Right renal pelvis (tissue), 4 donors: ENCODE measurements around the gene SUCLG2. TPM values are rescaled to one million over a fixed set of nuclear protein-coding genes. Genes with fewer than 3 reads are reported as not detected.

Experiments
- DNase-seq, 4 donors: peaks; one replicate each; pipeline ENCODE4 v3.0.0-alpha.2; 2013; ENCODE audit warnings: low read depth in 4 of 4, low spot score in 3 of 4, missing footprints in 1 of 4
- polyA plus RNA-seq, 4 donors: library from polyadenylated mRNA; unstranded; fragments of 120-200 nt; gene quantifications; one replicate each; pipeline ENCODE4 v1.2.1, GENCODE V29; 2013; ENCODE audit not compliant: insufficient read length in 4 of 4

Gene SUCLG2
- polyA plus RNA-seq, 4 donors = 77.7 to 104 (median 84.0) TPM

- DNase-seq = no peak
These were observed 190.8 kb downstream of the SUCLG2 start for GRCh38 chr3:67463656-67464055.

GRCh38 chr3:67462187-67462586, 192.2 kb downstream of the SUCLG2 start:
- no peak for DNase-seq

DNA sequence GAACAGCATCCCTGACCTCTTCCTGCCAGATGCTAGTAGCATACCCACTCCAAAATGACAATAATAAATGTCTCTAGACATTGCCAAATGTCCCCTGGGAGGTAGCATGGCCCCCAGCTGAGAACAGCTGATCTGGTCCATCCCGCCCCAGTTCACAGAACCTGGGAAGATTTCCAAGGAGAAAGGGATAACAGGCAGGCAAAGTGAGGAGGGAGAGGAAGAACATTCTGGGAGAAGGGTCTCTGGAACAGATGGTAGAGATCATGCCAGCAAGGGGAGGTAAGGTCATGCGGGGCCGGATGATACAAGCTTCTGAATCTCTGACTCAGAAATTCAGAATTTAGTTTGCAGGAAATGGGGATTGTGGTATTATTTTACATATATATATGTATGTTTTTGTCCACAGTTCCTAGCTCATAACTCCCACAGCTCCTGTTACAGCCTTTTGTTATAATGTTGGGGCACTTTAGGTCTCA, 192.7 kb downstream of the SUCLG2 start:
- no peak for DNase-seq

DNA sequence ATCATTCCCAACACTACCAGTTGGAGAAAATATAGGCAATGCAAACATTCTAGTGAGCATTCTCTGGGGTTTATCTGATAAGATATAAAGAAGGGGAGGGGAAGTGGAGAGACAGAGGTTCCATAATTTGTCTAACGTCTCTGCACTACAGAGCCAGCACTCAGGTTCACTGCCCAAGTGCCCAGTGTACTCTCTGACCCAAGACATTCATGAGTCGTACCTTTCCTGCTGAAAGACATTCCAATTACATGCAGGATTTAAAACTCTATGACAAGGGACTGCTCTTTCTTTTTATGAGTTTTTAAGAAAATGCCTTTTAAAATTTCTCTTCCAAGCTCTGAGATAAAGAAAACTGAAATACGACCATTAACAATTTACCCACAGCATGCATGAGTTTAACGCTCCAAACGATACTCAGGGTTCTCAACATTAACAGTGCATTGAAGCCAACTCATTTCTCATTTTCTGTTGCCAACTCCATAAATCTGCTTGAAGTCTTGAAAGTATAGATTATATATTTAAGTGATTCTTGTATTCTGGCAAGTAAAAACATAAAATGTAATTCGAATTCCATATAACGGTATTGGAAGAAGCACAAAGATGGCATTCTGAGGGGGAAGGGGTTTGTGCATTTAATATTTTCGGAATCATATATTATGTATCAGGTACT, 193.4 kb downstream of the SUCLG2 start:
- no peak for DNase-seq

- DNase-seq = no peak
These were observed 194.6 kb downstream of the SUCLG2 start for GRCh38 chr3:67459796-67460195.

GRCh38 chr3:67458896-67459530, 195.4 kb downstream of the SUCLG2 start:
- no peak for DNase-seq

GRCh38 chr3:67458408-67458807, 196.0 kb downstream of the SUCLG2 start:
- no peak for DNase-seq

DNA sequence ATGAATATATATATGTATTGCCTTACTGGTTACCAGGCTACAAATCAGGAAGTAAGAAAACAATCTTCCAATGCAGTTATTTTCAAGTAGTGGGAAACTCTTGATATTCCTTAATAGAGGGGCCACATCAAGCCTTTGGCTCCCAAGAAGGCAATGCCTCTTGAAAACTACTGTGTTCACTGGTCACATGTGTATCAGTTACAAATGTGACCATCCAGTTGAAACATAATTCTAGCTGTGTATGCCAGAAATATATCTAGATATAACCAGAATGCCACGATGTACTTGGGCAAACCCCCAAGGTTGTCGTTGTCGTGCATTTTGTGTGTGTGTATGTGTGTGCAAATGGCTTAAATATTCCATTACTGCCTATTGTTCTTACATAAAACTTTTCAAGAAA, 200.8 kb downstream of the SUCLG2 start:
- no peak for DNase-seq

GRCh38 chr3:67450153-67450552, 204.3 kb downstream of the SUCLG2 start:
- no peak for DNase-seq

GRCh38 chr3:67447393-67447792, 207.0 kb downstream of the SUCLG2 start:
- no peak for DNase-seq

GRCh38 chr3:67437789-67438188, 216.6 kb downstream of the SUCLG2 start:
- no peak for DNase-seq

GRCh38 chr3:67437090-67437489, 217.3 kb downstream of the SUCLG2 start:
- no peak for DNase-seq

DNA sequence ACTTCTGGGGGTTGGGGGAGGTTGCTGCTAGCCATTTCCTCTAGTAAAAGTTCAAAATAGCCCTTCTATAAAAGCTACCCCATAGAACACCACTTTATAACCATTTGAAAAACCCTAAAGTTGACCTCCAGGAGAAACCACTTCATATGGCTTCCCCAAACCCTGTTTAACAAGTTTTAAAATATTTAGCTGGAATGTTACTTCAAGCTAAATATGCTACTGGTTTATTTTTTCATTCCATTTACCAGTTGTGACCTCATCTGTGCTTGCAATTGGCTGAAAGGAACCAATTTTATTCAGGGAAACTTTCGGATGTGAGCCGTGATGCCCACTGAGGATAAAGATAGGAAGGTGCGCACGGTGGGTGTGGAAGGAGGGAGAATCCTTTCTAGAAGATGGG, 221.3 kb downstream of the SUCLG2 start:
- DNase-seq = no peak

GRCh38 chr3:67431887-67432286, 222.5 kb downstream of the SUCLG2 start:
- DNase-seq = no peak

GRCh38 chr3:67423722-67424121, 230.7 kb downstream of the SUCLG2 start:
- DNase-seq = no peak

DNA sequence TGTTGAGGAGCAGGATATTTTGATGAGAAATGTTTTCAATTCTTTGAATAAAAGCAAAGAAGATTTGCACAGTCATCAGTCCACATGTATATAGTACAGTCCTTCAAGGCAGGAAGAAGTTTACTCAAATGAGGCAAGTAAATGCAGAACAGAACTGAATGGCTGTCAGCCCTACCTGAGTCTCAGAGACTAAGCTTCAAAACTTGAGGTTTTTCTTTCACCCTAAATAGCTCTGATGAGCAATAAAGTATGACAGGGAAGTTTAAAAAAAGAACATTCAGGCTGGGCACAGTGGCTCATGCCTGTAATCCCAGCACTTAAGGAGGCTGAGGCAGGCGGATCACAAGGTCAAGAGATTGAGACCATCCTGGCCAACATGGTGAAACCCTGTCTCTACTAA, 232.5 kb downstream of the SUCLG2 start:
- no peak for DNase-seq

DNA sequence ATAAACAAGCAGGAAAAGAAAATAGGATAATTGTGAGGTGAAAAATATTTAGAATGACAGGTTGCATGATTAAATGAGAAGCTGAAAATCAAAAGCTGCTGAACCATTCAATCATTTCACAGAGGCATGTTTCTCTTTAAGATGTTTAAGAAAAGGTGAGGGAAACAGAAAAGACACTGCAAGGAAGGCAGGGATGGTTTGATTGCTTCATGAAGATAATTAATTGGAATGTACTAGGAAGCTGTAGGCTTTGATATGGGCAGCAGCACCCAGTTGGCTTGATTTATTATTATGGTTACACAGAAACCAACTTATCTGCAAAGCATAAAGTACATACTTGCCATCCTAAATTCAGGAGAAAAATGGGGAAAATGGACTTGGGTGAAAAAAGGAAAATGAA, 234.6 kb downstream of the SUCLG2 start:
- no peak for DNase-seq

- no peak for DNase-seq
These were observed 235.2 kb downstream of the SUCLG2 start for GRCh38 chr3:67419218-67419529.

DNA sequence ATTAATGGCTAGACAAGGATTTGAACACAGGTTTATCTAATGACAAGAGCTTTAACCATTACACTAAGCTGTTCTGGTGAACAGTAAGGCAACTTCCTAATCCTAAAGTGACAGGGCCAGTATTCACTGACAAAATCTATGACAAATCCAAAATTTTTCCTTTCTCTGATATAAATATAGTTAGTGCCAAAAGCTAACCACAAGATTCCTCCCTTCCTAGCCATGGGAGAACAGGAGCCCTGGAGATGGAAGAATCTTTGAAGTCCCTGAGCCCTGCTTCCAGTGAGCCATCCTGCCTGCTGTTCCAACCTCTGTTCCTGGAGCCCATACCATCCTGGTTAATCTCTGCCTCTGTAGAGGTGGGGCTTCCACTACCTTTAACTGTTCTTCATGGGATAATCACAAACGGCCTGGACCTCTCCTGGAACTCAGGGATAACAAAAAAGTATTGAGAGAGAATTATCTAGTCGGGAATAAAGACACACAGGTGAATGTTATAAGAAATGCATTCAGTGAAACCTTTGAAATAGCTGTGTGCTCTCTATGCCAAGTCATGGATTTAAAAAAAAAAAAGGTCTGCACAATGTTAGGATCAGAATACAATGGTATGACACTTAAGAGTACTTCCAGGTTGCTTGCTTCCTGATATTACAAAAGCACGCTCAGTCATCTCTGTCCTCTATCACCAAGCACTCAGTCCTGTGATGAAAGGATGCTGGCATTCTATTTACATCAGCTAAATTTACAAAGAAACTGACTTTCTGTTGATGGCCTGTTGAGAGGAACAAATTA, 235.8 kb downstream of the SUCLG2 start:
- no peak for DNase-seq

DNA sequence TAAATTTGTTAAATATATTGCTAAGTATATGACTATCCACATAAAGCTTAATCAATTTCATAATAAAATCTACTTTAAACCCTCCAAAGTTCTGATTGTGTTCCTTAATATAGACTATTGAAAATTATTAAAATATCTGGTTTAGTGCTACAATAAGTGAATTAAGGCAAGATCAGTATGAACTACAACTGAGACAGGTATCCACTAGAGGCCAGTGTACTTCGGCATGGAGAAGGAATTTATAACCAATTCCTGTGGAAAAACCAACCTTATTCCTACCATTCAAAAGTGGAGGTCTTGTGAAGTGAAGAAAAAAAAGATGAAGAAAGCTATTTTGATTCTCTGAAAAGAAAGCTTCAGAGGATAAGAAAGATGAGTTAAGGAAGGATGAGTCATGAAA, 237.7 kb downstream of the SUCLG2 start:
- no peak for DNase-seq

- DNase-seq = no peak
These were observed 238.9 kb downstream of the SUCLG2 start for GRCh38 chr3:67415511-67415910.

DNA sequence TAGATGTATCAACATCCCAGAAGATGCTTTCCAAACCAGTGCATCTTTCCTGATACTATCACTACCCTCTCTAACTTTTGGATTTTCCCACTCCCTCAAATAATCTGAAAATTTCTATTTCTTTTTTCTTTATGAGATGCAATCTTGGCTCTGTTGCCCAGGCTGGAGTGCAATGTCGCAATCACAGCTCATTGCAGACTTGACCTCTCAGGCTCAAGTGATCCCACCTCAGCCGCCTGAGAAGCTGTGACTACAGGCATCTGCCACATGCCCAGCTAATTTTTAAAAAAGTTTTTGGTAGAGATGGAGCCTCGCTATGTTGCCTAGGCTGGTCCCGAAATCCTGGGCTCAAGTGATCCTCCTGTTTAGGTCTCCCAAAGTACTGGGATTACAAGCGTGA, 239.7 kb downstream of the SUCLG2 start:
- no peak for DNase-seq
